ENCODE data around the gene PACC1.

PACC1 gene

DNA sequence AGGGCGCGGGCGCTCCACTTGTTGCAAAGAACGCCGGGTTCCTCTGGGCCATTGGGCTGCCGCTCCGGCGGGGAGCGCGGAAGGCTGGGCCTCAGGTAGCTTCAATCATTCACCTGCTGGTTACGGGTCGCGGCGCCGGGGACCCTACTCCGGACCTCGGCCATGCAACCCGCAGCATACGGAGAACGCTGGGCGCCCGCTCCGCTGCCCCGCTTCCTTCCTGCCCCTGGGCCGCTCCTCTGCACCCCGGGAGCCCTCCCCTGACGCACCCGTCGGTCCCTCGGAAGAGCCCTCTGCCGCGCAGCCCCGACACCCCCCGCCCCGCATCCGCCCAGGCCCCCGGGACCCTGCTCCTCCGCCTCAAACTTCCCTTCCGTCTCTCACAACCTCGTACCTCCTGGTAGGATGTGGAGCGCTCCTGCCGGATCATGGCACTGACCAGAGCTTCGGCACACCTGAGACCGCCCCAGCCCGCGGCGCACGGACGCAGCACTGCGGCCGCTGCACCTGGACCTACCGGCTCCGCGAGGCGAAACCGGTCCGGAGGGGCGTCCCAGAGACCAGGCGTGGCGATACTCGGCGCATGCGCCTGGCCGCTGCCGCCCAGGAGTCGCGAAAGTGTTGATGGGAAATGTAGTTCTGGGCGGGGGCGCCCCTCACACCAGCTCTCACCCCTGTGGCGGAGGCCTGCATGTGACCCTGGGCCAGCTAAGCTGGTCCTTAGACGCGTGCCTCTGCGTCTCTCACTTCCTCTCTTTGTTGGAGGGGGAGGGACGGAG, at the start of gene PACC1:
Gene PACC1, minus strand, starts transcription at position 559 of the 779 bp plus-strand sequence. Its CDS starts 129 bp downstream, at position 430.
- no peak for TF ChIP-seq CTCF (IDR thresholded peaks at IDR 0.05; ENCODE audit: insufficient read depth, missing control alignments)
- DNase-seq (ENCODE audit: insufficient read length, low spot score) (peak; percentile 99), FAIRE-seq (no peak)

GRCh38 chr1:212463565-212464285, 49.0 kb upstream of the PACC1 start:
- FAIRE-seq (peak; percentile 98), DNase-seq (ENCODE audit: insufficient read length, low spot score) (peak; percentile 96)
- TF ChIP-seq CTCF (IDR thresholded peaks at IDR 0.05; ENCODE audit: insufficient read depth, missing control alignments): no peak

DNA sequence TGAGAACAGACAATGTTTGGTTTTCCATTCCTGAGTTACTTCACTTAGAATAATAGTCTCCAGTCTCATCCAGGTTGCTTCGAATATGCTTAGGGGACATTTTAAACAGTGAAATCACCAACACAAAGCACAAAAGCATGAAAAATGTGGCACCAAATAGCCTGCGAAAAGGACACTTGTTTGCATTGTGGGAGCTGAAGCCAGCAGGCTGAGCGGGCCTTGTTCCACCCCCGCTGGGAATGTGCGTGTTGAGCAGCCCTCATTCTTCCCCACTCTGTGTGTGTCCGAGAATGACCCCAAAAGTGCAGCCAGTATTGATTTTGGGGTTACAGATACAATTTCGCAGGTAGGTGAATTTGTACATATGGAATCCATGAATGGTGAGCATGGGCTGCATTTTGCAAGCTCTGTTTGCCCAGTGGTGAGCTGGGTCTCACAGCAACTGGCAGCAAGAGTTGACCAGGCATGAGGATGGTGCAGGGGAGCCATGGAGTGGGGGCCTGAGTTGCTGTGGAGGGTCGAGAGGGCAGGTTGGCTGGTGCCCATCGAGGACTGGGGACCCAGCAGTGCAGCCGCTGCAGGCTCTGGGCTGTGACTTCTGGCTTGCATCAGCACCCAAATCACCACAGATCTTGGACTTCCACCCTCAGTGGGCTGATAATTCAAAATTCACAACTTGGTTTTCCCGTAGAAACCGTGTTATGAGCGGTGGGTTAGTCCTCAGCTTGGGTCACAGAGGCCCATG, 47.4 kb upstream of the PACC1 start:
- FAIRE-seq (no peak), DNase-seq (ENCODE audit: insufficient read length, low spot score) (no peak)
- no peak for TF ChIP-seq CTCF (IDR thresholded peaks at IDR 0.05; ENCODE audit: insufficient read depth, missing control alignments)

GRCh38 chr1:212460376-212460775, 45.7 kb upstream of the PACC1 start:
- no peak for TF ChIP-seq CTCF (IDR thresholded peaks at IDR 0.05; ENCODE audit: insufficient read depth, missing control alignments)
- DNase-seq (ENCODE audit: insufficient read length, low spot score): no peak
- FAIRE-seq: no peak

DNA sequence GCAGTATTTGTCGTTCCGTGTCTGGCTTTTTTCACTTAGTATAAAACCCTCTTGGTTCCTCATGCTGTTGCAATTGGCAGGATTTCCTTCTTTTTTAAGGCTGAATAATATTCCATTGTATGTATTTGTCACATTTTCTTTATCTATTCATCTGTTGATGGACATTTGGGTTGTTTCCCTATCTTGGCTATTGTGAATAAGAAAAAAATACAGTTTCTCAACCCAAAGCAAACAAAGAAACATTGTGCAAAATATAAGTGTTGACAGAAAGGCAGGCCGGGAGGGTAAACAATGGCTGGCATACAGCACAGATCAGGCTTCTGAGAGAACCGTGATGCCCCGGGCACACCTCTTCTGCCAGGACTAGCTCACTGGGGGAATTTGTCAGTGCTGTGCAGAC, 45.0 kb upstream of the PACC1 start:
- FAIRE-seq (no peak), DNase-seq (ENCODE audit: insufficient read length, low spot score) (no peak)
- TF ChIP-seq CTCF (IDR thresholded peaks at IDR 0.05; ENCODE audit: insufficient read depth, missing control alignments): no peak

GRCh38 chr1:212458817-212459216, 44.1 kb upstream of the PACC1 start:
- no peak for DNase-seq (ENCODE audit: insufficient read length, low spot score)
- FAIRE-seq: no peak
- no peak for TF ChIP-seq CTCF (IDR thresholded peaks at IDR 0.05; ENCODE audit: insufficient read depth, missing control alignments)

Data from D721Med (cell line).